ENCODE data around the gene KCNAB1.

KCNAB1 gene

GRCh38 chr3:156576651-156577348, 456.4 kb downstream of the KCNAB1 start:
- Histone ChIP-seq H3K4me3 (ENCODE audit: low read depth in 1 of 2, low read length in 1 of 2) (no peak overlapping the region), H3K9me3 (no peaks in the 10 kb centered on the region), H3K27me3 (no peaks in the 10 kb centered on the region), H3K36me3 (no peaks in the 10 kb centered on the region), H3K4me1 (ENCODE audit: control insufficient read depth in 1 of 2, insufficient read depth in 1 of 2, low read depth in 1 of 2, low read length in 1 of 2) (peaks cover 0 to 8% of the 10 kb centered on the region in 2 experiments), H3K27ac (no peak overlapping the region)
- no peak for TF ChIP-seq CTCF (IDR thresholded peaks at IDR 0.05)

GRCh38 chr3:156577736-156578135, 457.4 kb downstream of the KCNAB1 start:
- Histone ChIP-seq H3K4me3 (ENCODE audit: low read depth in 1 of 2, low read length in 1 of 2) (no peak overlapping the region), H3K9me3 (no peaks in the 10 kb centered on the region), H3K4me1 (ENCODE audit: control insufficient read depth in 1 of 2, insufficient read depth in 1 of 2, low read depth in 1 of 2, low read length in 1 of 2) (peaks cover 0 to 8% of the 10 kb centered on the region in 2 experiments), H3K36me3 (no peaks in the 10 kb centered on the region), H3K27ac (no peak overlapping the region), H3K27me3 (no peaks in the 10 kb centered on the region)
- no peak for TF ChIP-seq CTCF (IDR thresholded peaks at IDR 0.05)

- Histone ChIP-seq H3K36me3 (no peaks in the 10 kb centered on the region), H3K4me1 (ENCODE audit: control insufficient read depth in 1 of 2, insufficient read depth in 1 of 2, low read depth in 1 of 2, low read length in 1 of 2) (peaks cover 8 to 15% of the 10 kb centered on the region in 2 experiments), H3K27ac (no peak overlapping the region), H3K9me3 (no peaks in the 10 kb centered on the region), H3K4me3 (ENCODE audit: low read depth in 1 of 2, low read length in 1 of 2) (no peak overlapping the region), H3K27me3 (no peaks in the 10 kb centered on the region)
- TF ChIP-seq CTCF (IDR thresholded peaks at IDR 0.05), result no peak
Observed at GRCh38 chr3:156579427-156579851, 459.1 kb downstream of the KCNAB1 start.

GRCh38 chr3:156581033-156581432, 460.7 kb downstream of the KCNAB1 start:
- Histone ChIP-seq H3K4me3 (ENCODE audit: low read depth in 1 of 2, low read length in 1 of 2) (no peak overlapping the region), H3K36me3 (no peaks in the 10 kb centered on the region), H3K4me1 (ENCODE audit: control insufficient read depth in 1 of 2, insufficient read depth in 1 of 2, low read depth in 1 of 2, low read length in 1 of 2) (peaks cover 9 to 18% of the 10 kb centered on the region in 2 experiments), H3K27me3 (no peaks in the 10 kb centered on the region), H3K27ac (no peak overlapping the region), H3K9me3 (no peaks in the 10 kb centered on the region)
- TF ChIP-seq CTCF (IDR thresholded peaks at IDR 0.05), result no peak

- no peaks in the 10 kb centered on the region for H3K9me3 ChIP-seq
- H3K36me3 ChIP-seq, result no peaks in the 10 kb centered on the region
- TF ChIP-seq CTCF (IDR thresholded peaks at IDR 0.05), result no peak
- no peak overlapping the region for H3K4me3 ChIP-seq (ENCODE audit: low read depth in 1 of 2, low read length in 1 of 2)
- H3K27ac ChIP-seq, result no peak overlapping the region
- H3K4me1 ChIP-seq (ENCODE audit: control insufficient read depth in 1 of 2, insufficient read depth in 1 of 2, low read depth in 1 of 2, low read length in 1 of 2), result peaks cover 18 to 27% of the 10 kb centered on the region in 2 experiments
- H3K27me3 ChIP-seq, result no peaks in the 10 kb centered on the region
Observed at GRCh38 chr3:156581954-156582353, 461.6 kb downstream of the KCNAB1 start.

Measured in neutrophil (primary cell).